Colonic mucosa (tissue), 4 donors: Measurements from ENCODE around the gene DCLK1. TPM values are rescaled to one million over a fixed set of nuclear protein-coding genes. Genes with fewer than 3 reads are reported as not detected.

Experiments used
- DNase-seq: peaks from one replicate; pipeline ENCODE4 v3.0.0-alpha.2; 2020
- H3K27ac ChIP-seq: fragments of 200-600 bp; one replicate; pipeline ENCODE4 v1.8.0; 2021
- H3K27me3 ChIP-seq: fragments of 200-600 bp; one replicate; pipeline ENCODE4 v1.8.0; 2021
- H3K36me3 ChIP-seq: fragments of 200-600 bp; one replicate; pipeline ENCODE4 v1.8.0; 2021
- H3K4me1 ChIP-seq: fragments of 200-600 bp; one replicate; pipeline ENCODE4 v1.8.0; 2021; ENCODE audit warnings: mild to moderate bottlenecking
- H3K4me3 ChIP-seq: fragments of 200-600 bp; one replicate; pipeline ENCODE4 v1.8.0; 2021
- H3K9ac ChIP-seq, 2 donors: one replicate each; pipeline ENCODE4 v1.7.0; 2013; ENCODE audit warnings: control low read depth in 2 of 2, low read depth in 2 of 2, low read length in 2 of 2
- H3K9me3 ChIP-seq: fragments of 200-600 bp; one replicate; pipeline ENCODE4 v1.8.0; 2021
- intact Hi-C: fragments of 100-400 bp; cut with DNase I; formaldehyde crosslinking; loops from one replicate; pipeline ENCODE4 v1.14.1; 2022
- total RNA-seq, 2 donors: library from RNA; stranded (reverse); fragmentation: NEBNext Ultra II Directional in 1 of 2; extraction: Animal tissue kit (Norgen Biotek cat#: 25700) in 1 of 2; gene quantifications; one replicate each; pipeline ENCODE4 v1.2.1, GENCODE V29; 2021
- TF ChIP-seq, protein P1 (sequence below): fragments of 200-600 bp; IDR thresholded peaks from one replicate; pipeline ENCODE4 v1.8.0; 2022; ENCODE audit warnings: antibody characterized with exemption, mild to moderate bottlenecking
- donor health status: healthy.
- donor health status: DM: no; HTN: no; CAD: no.
- donor health status: DM: no; HTN: no; CAD: no.

The DCLK1 gene
- total RNA-seq, 2 donors from 2014 or later, result 1.5 to 5.0 TPM

GRCh38 chr13:35923347-35923746 lies 207.8 kb downstream of the DCLK1 start:
- H3K27ac ChIP-seq, result no peak overlapping the region
- no peaks in the 10 kb centered on the region for H3K9me3 ChIP-seq
- DNase-seq, result no peak
- TF ChIP-seq, protein P1, sequence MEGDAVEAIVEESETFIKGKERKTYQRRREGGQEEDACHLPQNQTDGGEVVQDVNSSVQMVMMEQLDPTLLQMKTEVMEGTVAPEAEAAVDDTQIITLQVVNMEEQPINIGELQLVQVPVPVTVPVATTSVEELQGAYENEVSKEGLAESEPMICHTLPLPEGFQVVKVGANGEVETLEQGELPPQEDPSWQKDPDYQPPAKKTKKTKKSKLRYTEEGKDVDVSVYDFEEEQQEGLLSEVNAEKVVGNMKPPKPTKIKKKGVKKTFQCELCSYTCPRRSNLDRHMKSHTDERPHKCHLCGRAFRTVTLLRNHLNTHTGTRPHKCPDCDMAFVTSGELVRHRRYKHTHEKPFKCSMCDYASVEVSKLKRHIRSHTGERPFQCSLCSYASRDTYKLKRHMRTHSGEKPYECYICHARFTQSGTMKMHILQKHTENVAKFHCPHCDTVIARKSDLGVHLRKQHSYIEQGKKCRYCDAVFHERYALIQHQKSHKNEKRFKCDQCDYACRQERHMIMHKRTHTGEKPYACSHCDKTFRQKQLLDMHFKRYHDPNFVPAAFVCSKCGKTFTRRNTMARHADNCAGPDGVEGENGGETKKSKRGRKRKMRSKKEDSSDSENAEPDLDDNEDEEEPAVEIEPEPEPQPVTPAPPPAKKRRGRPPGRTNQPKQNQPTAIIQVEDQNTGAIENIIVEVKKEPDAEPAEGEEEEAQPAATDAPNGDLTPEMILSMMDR, result no peak
- no peaks in the 10 kb centered on the region for H3K36me3 ChIP-seq
- H3K4me1 ChIP-seq, result no peaks in the 10 kb centered on the region
- no peak overlapping the region for H3K4me3 ChIP-seq
- intact Hi-C loops, result no loop called here
- no peaks in the 10 kb centered on the region for H3K27me3 ChIP-seq
- H3K9ac ChIP-seq, result no peak overlapping the region

DNA sequence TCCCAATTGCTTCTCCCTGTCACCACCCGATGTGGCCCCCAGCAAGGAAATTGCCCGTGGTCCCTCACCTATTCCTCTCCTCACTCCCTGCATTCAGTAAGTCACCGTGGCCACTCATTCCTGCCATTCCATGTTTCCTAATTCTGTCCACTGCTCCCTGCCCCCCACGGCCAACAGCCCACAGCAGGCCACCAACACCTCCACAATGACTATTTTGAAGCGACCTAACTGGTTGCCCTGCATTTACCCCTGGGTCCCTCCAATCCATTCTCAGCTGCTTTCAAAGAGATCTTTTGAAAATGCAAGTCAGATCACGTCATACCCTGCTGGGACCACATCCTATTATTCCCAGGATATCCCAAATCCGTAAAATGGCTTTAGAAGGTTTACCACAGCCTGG lies 210.4 kb downstream of the DCLK1 start:
- Histone ChIP-seq H3K27me3 (no peaks in the 10 kb centered on the region), H3K9ac (no peak overlapping the region), H3K36me3 (no peaks in the 10 kb centered on the region), H3K4me3 (no peak overlapping the region), H3K27ac (no peak overlapping the region), H3K4me1 (no peaks in the 10 kb centered on the region), H3K9me3 (no peaks in the 10 kb centered on the region)
- intact Hi-C loops, result no loop called here
- TF ChIP-seq, protein P1, result no peak
- no peak for DNase-seq

DNA sequence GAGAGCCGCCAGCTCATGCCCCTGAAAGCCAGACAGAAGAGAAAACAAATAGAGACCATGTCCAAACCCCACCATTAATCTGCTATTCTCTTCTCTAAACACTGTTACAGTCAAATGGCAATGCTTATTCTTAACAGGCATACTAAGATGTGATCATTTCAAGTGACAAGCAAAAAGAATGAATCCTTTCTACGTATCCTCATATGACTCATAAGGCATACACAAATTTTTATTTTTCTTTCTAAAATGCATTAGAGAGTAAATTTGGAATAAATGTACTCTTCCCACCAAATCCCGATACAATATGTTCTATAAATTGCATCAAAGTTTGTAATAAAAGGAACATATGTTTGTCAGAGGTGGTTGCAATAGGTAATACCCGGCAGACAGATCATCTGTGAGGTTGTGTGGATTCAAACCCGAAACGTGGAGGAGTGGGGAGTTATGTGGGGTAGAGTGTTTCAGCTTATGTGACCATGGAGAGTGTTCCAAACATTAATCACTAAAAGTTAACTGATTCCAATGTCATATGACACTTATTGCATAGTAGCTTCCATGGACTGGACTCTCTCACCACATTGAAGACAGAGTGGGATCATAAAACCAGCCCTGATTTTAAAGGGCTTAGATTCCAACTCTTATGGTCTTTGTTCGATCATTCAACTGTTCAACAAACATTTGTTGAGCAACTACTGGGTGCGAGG lies 213.1 kb downstream of the DCLK1 start:
- Histone ChIP-seq H3K27ac (no peak overlapping the region), H3K36me3 (no peaks in the 10 kb centered on the region), H3K4me3 (no peak overlapping the region), H3K9me3 (no peaks in the 10 kb centered on the region), H3K27me3 (no peaks in the 10 kb centered on the region), H3K9ac (no peak overlapping the region), H3K4me1 (no peaks in the 10 kb centered on the region)
- TF ChIP-seq, protein P1, result no peak
- intact Hi-C loops, result no loop called here
- DNase-seq, result no peak

- no peaks in the 10 kb centered on the region for H3K4me1 ChIP-seq
- no peak overlapping the region for H3K27ac ChIP-seq
- no peak overlapping the region for H3K4me3 ChIP-seq
- TF ChIP-seq, protein P1, result no peak
- H3K36me3 ChIP-seq, result no peaks in the 10 kb centered on the region
- no peak for DNase-seq
- H3K9me3 ChIP-seq, result no peaks in the 10 kb centered on the region
- intact Hi-C loops, result no loop called here
- H3K9ac ChIP-seq, result no peak overlapping the region
- no peaks in the 10 kb centered on the region for H3K27me3 ChIP-seq
Measured at GRCh38 chr13:35917252-35917941, 213.8 kb downstream of the DCLK1 start.

DNA sequence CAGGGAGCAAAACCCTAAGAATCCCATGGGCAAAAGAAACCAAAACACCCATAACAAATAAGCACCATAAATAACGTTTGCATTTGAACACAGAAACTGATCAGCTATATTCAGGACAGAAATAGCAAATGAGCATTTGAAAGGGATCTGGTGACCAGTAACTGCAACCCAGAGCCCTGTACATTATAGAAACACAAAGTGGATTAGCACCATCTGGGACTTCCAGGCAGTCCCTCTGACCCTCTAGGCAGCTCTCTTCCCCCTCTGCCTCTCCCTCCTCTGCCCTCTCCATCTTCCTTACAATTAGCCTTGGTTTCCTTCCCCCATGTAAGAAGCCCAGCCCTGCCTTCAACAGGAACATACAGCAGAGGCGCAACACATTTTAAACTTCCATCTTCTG lies 215.0 kb downstream of the DCLK1 start:
- Histone ChIP-seq H3K9ac (no peak overlapping the region), H3K4me3 (no peak overlapping the region), H3K4me1 (no peaks in the 10 kb centered on the region), H3K27ac (no peak overlapping the region), H3K9me3 (no peaks in the 10 kb centered on the region), H3K36me3 (no peaks in the 10 kb centered on the region), H3K27me3 (no peaks in the 10 kb centered on the region)
- DNase-seq, result no peak
- intact Hi-C loops, result no loop called here
- TF ChIP-seq, protein P1, result no peak
